ENCODE data around the gene FBXL7.

The FBXL7 gene

GRCh38 chr5:15638296-15638695 lies 138.3 kb downstream of the FBXL7 start:
- H3K27ac ChIP-seq (ENCODE audit: low read depth, low read length, poor library complexity, severe bottlenecking) = no peak overlapping the region
- no peaks in the 10 kb centered on the region for H3K4me1 ChIP-seq (ENCODE audit: insufficient read depth, low read length, severe bottlenecking)
- no peaks in the 10 kb centered on the region for H3K9me3 ChIP-seq (ENCODE audit: low read length)
- TF ChIP-seq EZH2 (IDR thresholded peaks at IDR 0.05; ENCODE audit: borderline replicate concordance, low read length) (no peak), CTCF (IDR thresholded peaks at IDR 0.05; ENCODE audit: low read length) (no peak)
- no peaks in the 10 kb centered on the region for H3K79me2 ChIP-seq (ENCODE audit: insufficient read depth, low read length)
- no peak overlapping the region for H2AFZ ChIP-seq (ENCODE audit: low read length)
- no peaks in the 10 kb centered on the region for H3F3A ChIP-seq (ENCODE audit: insufficient read depth, low read length)
- H3K4me2 ChIP-seq (ENCODE audit: low read length) = no peak overlapping the region
- H3K36me3 ChIP-seq (ENCODE audit: insufficient read depth, low read length) = no peaks in the 10 kb centered on the region
- H3K9me2 ChIP-seq (ENCODE audit: low read depth, low read length) = no peaks in the 10 kb centered on the region
- no peak overlapping the region for H3K4me3 ChIP-seq (ENCODE audit: low read depth, low read length, poor library complexity, severe bottlenecking)
- H4K20me1 ChIP-seq (ENCODE audit: insufficient read depth, low read length) = no peaks in the 10 kb centered on the region
- H3K27me3 ChIP-seq (ENCODE audit: insufficient read depth, low read length) = no peaks in the 10 kb centered on the region
- H3K9ac ChIP-seq (ENCODE audit: low read length) = no peak overlapping the region

- H3K79me2 ChIP-seq (ENCODE audit: insufficient read depth, low read length) = no peaks in the 10 kb centered on the region
- H3K36me3 ChIP-seq (ENCODE audit: insufficient read depth, low read length) = no peaks in the 10 kb centered on the region
- no peak overlapping the region for H3K4me2 ChIP-seq (ENCODE audit: low read length)
- H2AFZ ChIP-seq (ENCODE audit: low read length) = no peak overlapping the region
- no peak overlapping the region for H3K4me3 ChIP-seq (ENCODE audit: low read depth, low read length, poor library complexity, severe bottlenecking)
- H3K27ac ChIP-seq (ENCODE audit: low read depth, low read length, poor library complexity, severe bottlenecking) = no peak overlapping the region
- H3K27me3 ChIP-seq (ENCODE audit: insufficient read depth, low read length) = no peaks in the 10 kb centered on the region
- no peaks in the 10 kb centered on the region for H3K9me2 ChIP-seq (ENCODE audit: low read depth, low read length)
- no peaks in the 10 kb centered on the region for H3K4me1 ChIP-seq (ENCODE audit: insufficient read depth, low read length, severe bottlenecking)
- no peak overlapping the region for H3K9ac ChIP-seq (ENCODE audit: low read length)
- no peak for TF ChIP-seq EZH2 (IDR thresholded peaks at IDR 0.05; ENCODE audit: borderline replicate concordance, low read length)
- H3F3A ChIP-seq (ENCODE audit: insufficient read depth, low read length) = no peaks in the 10 kb centered on the region
- H4K20me1 ChIP-seq (ENCODE audit: insufficient read depth, low read length) = no peaks in the 10 kb centered on the region
- no peaks in the 10 kb centered on the region for H3K9me3 ChIP-seq (ENCODE audit: low read length)
These were observed 139.3 kb downstream of the FBXL7 start for GRCh38 chr5:15639288-15639687.

- TF ChIP-seq EZH2 (IDR thresholded peaks at IDR 0.05; ENCODE audit: borderline replicate concordance, low read length) = no peak
- no peak for TF ChIP-seq CTCF (IDR thresholded peaks at IDR 0.05; ENCODE audit: low read length)
- H3F3A ChIP-seq (ENCODE audit: insufficient read depth, low read length) = no peaks in the 10 kb centered on the region
These were observed 140.1 kb downstream of the FBXL7 start for GRCh38 chr5:15640116-15640515.

GRCh38 chr5:15643731-15644130 lies 143.8 kb downstream of the FBXL7 start:
- no peaks in the 10 kb centered on the region for H3K27me3 ChIP-seq (ENCODE audit: insufficient read depth, low read length)
- H3F3A ChIP-seq (ENCODE audit: insufficient read depth, low read length) = no peaks in the 10 kb centered on the region
- TF ChIP-seq CTCF (IDR thresholded peaks at IDR 0.05; ENCODE audit: low read length) = no peak
- no peak for TF ChIP-seq EZH2 (IDR thresholded peaks at IDR 0.05; ENCODE audit: borderline replicate concordance, low read length)
- no peaks in the 10 kb centered on the region for H3K79me2 ChIP-seq (ENCODE audit: insufficient read depth, low read length)
- H3K4me2 ChIP-seq (ENCODE audit: low read length) = no peak overlapping the region
- no peaks in the 10 kb centered on the region for H3K9me2 ChIP-seq (ENCODE audit: low read depth, low read length)
- no peak overlapping the region for H3K4me3 ChIP-seq (ENCODE audit: low read depth, low read length, poor library complexity, severe bottlenecking)
- no peaks in the 10 kb centered on the region for H3K36me3 ChIP-seq (ENCODE audit: insufficient read depth, low read length)
- no peaks in the 10 kb centered on the region for H3K4me1 ChIP-seq (ENCODE audit: insufficient read depth, low read length, severe bottlenecking)
- no peaks in the 10 kb centered on the region for H4K20me1 ChIP-seq (ENCODE audit: insufficient read depth, low read length)
- no peak overlapping the region for H2AFZ ChIP-seq (ENCODE audit: low read length)
- no peak overlapping the region for H3K27ac ChIP-seq (ENCODE audit: low read depth, low read length, poor library complexity, severe bottlenecking)
- H3K9ac ChIP-seq (ENCODE audit: low read length) = no peak overlapping the region
- H3K9me3 ChIP-seq (ENCODE audit: low read length) = no peaks in the 10 kb centered on the region

More at GRCh38 chr5:15640116-15640515, 140.1 kb downstream of the FBXL7 start:
- Histone ChIP-seq H2AFZ (ENCODE audit: low read length) (no peak overlapping the region), H3K9ac (ENCODE audit: low read length) (no peak overlapping the region), H3K36me3 (ENCODE audit: insufficient read depth, low read length) (no peaks in the 10 kb centered on the region), H3K27me3 (ENCODE audit: insufficient read depth, low read length) (no peaks in the 10 kb centered on the region), H3K4me3 (ENCODE audit: low read depth, low read length, poor library complexity, severe bottlenecking) (no peak overlapping the region), H3K79me2 (ENCODE audit: insufficient read depth, low read length) (no peaks in the 10 kb centered on the region), H3K4me2 (ENCODE audit: low read length) (no peak overlapping the region), H3K4me1 (ENCODE audit: insufficient read depth, low read length, severe bottlenecking) (no peaks in the 10 kb centered on the region), H4K20me1 (ENCODE audit: insufficient read depth, low read length) (no peaks in the 10 kb centered on the region), H3K9me3 (ENCODE audit: low read length) (no peaks in the 10 kb centered on the region), H3K9me2 (ENCODE audit: low read depth, low read length) (no peaks in the 10 kb centered on the region), H3K27ac (ENCODE audit: low read depth, low read length, poor library complexity, severe bottlenecking) (no peak overlapping the region)
